Chondrocyte (in vitro differentiated cells): ENCODE data around the gene PRKD1. TPM values are rescaled to one million over a fixed set of nuclear protein-coding genes. Genes with fewer than 3 reads are reported as not detected.

Experiments used
- DNase-seq: peaks from one replicate; pipeline ENCODE4 v3.0.0; 2021; ENCODE audit warnings: mixed read lengths, low spot score
- H3K27ac Mint-ChIP-seq: one replicate; pipeline ENCODE4 v1.8.0; 2021; ENCODE audit warnings: mild to moderate bottlenecking, moderate library complexity, mixed read lengths; ENCODE audit not compliant: unreplicated experiment
- H3K27me3 Mint-ChIP-seq: 2 replicates; pipeline ENCODE4 v1.8.0; 2021; ENCODE audit warnings: low read depth, mixed read lengths
- H3K36me3 Mint-ChIP-seq: 2 replicates; pipeline ENCODE4 v1.8.0; 2021; ENCODE audit warnings: low read depth, mixed read lengths
- H3K4me1 Mint-ChIP-seq: 2 replicates; pipeline ENCODE4 v1.8.0; 2021; ENCODE audit warnings: low read depth, mild to moderate bottlenecking, mixed read lengths
- H3K4me3 Mint-ChIP-seq: one replicate; pipeline ENCODE4 v1.8.0; 2021; ENCODE audit warnings: mild to moderate bottlenecking, moderate library complexity, mixed read lengths; ENCODE audit not compliant: unreplicated experiment
- H3K9me3 Mint-ChIP-seq: 2 replicates; pipeline ENCODE4 v1.8.0; 2021; ENCODE audit warnings: low read depth, mixed read lengths
- CTCF ChIP-seq: fragments of 200-600 bp; sonication (generic); IDR thresholded peaks from 2 replicates; pipeline ENCODE4 v1.5.0; 2021; ENCODE audit warnings: antibody characterized with exemption, mild to moderate bottlenecking, moderate library complexity
- total RNA-seq: library from RNA; stranded (reverse); gene quantifications from 3 replicates; pipeline ENCODE4 v1.2.1, GENCODE V29; 2021

The PRKD1 gene
- total RNA-seq, 1 donor from 2014 or later, result 11.1 TPM

GRCh38 chr14:29569194-29569593 lies 358.5 kb downstream of the PRKD1 start:
- DNase-seq, result no peak
- Mint-ChIP-seq H3K27me3 (no peaks in the 10 kb centered on the region), H3K4me3 (no peak overlapping the region), H3K27ac (no peak overlapping the region), H3K4me1 (no peaks in the 10 kb centered on the region), H3K36me3 (peaks cover 6% of the 10 kb centered on the region), H3K9me3 (peaks cover 36% of the 10 kb centered on the region)
- no peak for TF ChIP-seq CTCF

GRCh38 chr14:29566194-29566593 lies 361.5 kb downstream of the PRKD1 start:
- DNase-seq, result no peak
- H3K9me3 Mint-ChIP-seq, result peaks cover 23% of the 10 kb centered on the region
- H3K4me3 Mint-ChIP-seq, result no peak overlapping the region
- H3K27me3 Mint-ChIP-seq, result no peaks in the 10 kb centered on the region
- H3K36me3 Mint-ChIP-seq, result peaks cover 1% of the 10 kb centered on the region
- H3K27ac Mint-ChIP-seq, result no peak overlapping the region
- no peaks in the 10 kb centered on the region for H3K4me1 Mint-ChIP-seq
- no peak for TF ChIP-seq CTCF

DNA sequence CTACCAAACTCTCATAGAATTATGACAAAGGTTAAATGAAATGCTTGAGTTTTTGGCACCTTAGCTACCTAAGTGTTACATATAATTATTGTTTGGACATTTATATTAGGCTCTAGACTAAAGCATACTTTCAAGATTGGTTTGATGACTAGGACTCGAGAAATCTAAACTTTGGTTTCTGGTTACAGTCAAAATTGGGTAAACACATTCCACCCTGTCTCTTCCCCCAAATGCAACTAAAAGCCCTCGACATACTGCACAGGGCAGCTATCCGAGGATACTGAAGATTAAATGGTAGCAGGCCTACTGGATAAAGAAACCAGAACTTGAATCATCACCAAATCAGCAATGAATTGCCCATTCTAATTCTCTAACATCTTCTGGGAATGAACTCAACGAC lies 369.1 kb downstream of the PRKD1 start:
- TF ChIP-seq CTCF, result no peak
- Mint-ChIP-seq H3K27ac (no peak overlapping the region), H3K4me1 (no peaks in the 10 kb centered on the region), H3K27me3 (no peaks in the 10 kb centered on the region), H3K9me3 (peaks cover 6% of the 10 kb centered on the region), H3K4me3 (no peak overlapping the region), H3K36me3 (no peaks in the 10 kb centered on the region)
- DNase-seq, result no peak

- DNase-seq, result no peak
- H3K9me3 Mint-ChIP-seq, result no peaks in the 10 kb centered on the region
- H3K27ac Mint-ChIP-seq, result no peak overlapping the region
- H3K4me3 Mint-ChIP-seq, result no peak overlapping the region
- peaks cover 2% of the 10 kb centered on the region for H3K27me3 Mint-ChIP-seq
- TF ChIP-seq CTCF, result no peak
- no peaks in the 10 kb centered on the region for H3K4me1 Mint-ChIP-seq
- H3K36me3 Mint-ChIP-seq, result no peaks in the 10 kb centered on the region
Measured at GRCh38 chr14:29554335-29554734, 373.3 kb downstream of the PRKD1 start.

- no peak for DNase-seq
- Mint-ChIP-seq H3K36me3 (no peaks in the 10 kb centered on the region), H3K9me3 (no peaks in the 10 kb centered on the region), H3K27me3 (peaks cover 2% of the 10 kb centered on the region), H3K27ac (no peak overlapping the region), H3K4me1 (no peaks in the 10 kb centered on the region), H3K4me3 (no peak overlapping the region)
- no peak for TF ChIP-seq CTCF
Measured at GRCh38 chr14:29553427-29553826, 374.2 kb downstream of the PRKD1 start.
